Vagina (tissue), 2 donors: ENCODE measurements around the gene LRRC47. TPM values are rescaled to one million over a fixed set of nuclear protein-coding genes. Genes with fewer than 3 reads are reported as not detected.

Experiments used
- DNase-seq, 2 donors: peaks; one replicate each; pipeline ENCODE4 v3.0.0-alpha.2; 2017; ENCODE audit errors: extremely low spot score in 2 of 2
- H3K27ac ChIP-seq: fragments of 200-600 bp; sonication (generic); one replicate; pipeline ENCODE4 v1.5.1; 2019
- H3K27me3 ChIP-seq: fragments of 200-600 bp; sonication (generic); one replicate; pipeline ENCODE4 v1.5.1; 2019
- H3K36me3 ChIP-seq, 2 donors: fragments of 200-600 bp; sonication (generic); one replicate each; pipeline ENCODE4 v1.5.1; 2017 to 2019
- H3K4me1 ChIP-seq: fragments of 200-600 bp; sonication (generic); one replicate; pipeline ENCODE4 v1.5.1; 2019
- H3K4me3 ChIP-seq, 2 donors: fragments of 200-600 bp; sonication (generic); 1 replicate in 1 of 2; 2 replicates in 1 of 2; pipeline ENCODE4 v1.5.1; 2016 to 2019
- H3K9me3 ChIP-seq: fragments of 200-600 bp; sonication (generic); one replicate; pipeline ENCODE4 v1.5.1; 2019
- POLR2A ChIP-seq, 2 donors: fragments of 450-650 bp; IDR thresholded peaks; one replicate each; pipeline ENCODE4 v1.6.1; 2017; ENCODE audit warnings: antibody characterized with exemption in 2 of 2, mild to moderate bottlenecking in 2 of 2, moderate library complexity in 2 of 2
- POLR2AphosphoS5 ChIP-seq, 2 donors: sonication (generic); formaldehyde crosslinking; IDR thresholded peaks; one replicate each; pipeline ENCODE4 v1.9.0; 2017; ENCODE audit warnings: antibody characterized with exemption in 2 of 2, mild to moderate bottlenecking in 2 of 2, low read depth in 1 of 2; ENCODE audit not compliant: insufficient read depth in 1 of 2
- intact Hi-C: fragments of 100-400 bp; cut with DNase I; formaldehyde crosslinking; loops from one replicate; pipeline ENCODE4 v1.15.1; 2023
- total RNA-seq: library from RNA; depleted of rRNA; stranded (reverse); fragments of >200 nt; gene quantifications from one replicate; pipeline ENCODE4 v1.2.3, GENCODE V29; 2016
- TF ChIP-seq, protein P1 (sequence below), 3 experiments: fragments of 450-650 bp in 2 of 3; fragments of 200-600 bp in 1 of 3; sonication (generic) in 1 of 3; IDR thresholded peaks; one replicate each; pipeline ENCODE4 v1.5.1; 2017 to 2019; ENCODE audit warnings: antibody characterized with exemption in 3 of 3, mild to moderate bottlenecking in 2 of 3, moderate library complexity in 2 of 3

LRRC47 gene
- total RNA-seq, 1 donor from 2014 or later = 32.4 TPM

- H3K27ac ChIP-seq = no peak overlapping the region
- H3K27me3 ChIP-seq = no peaks in the 10 kb centered on the region
- TF ChIP-seq POLR2A (IDR thresholded peaks at IDR 0.05) (no peak), POLR2AphosphoS5 (IDR thresholded peaks at IDR 0.05; ENCODE audit: insufficient read depth in 1 of 2, low read depth in 1 of 2) (no peak)
- TF ChIP-seq, protein P1, sequence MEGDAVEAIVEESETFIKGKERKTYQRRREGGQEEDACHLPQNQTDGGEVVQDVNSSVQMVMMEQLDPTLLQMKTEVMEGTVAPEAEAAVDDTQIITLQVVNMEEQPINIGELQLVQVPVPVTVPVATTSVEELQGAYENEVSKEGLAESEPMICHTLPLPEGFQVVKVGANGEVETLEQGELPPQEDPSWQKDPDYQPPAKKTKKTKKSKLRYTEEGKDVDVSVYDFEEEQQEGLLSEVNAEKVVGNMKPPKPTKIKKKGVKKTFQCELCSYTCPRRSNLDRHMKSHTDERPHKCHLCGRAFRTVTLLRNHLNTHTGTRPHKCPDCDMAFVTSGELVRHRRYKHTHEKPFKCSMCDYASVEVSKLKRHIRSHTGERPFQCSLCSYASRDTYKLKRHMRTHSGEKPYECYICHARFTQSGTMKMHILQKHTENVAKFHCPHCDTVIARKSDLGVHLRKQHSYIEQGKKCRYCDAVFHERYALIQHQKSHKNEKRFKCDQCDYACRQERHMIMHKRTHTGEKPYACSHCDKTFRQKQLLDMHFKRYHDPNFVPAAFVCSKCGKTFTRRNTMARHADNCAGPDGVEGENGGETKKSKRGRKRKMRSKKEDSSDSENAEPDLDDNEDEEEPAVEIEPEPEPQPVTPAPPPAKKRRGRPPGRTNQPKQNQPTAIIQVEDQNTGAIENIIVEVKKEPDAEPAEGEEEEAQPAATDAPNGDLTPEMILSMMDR (IDR thresholded peaks at IDR 0.05) = no peak
- intact Hi-C loops = no loop called here
- H3K4me3 ChIP-seq = no peak overlapping the region
- H3K36me3 ChIP-seq = no peaks in the 10 kb centered on the region
- peaks cover 28% of the 10 kb centered on the region for H3K4me1 ChIP-seq
- H3K9me3 ChIP-seq = no peaks in the 10 kb centered on the region
- DNase-seq = no peak
Measured at GRCh38 chr1:3768811-3769390, 27.4 kb downstream of the LRRC47 start.

GRCh38 chr1:3767328-3767925 is 28.9 kb downstream of the LRRC47 start:
- TF ChIP-seq POLR2AphosphoS5 (IDR thresholded peaks at IDR 0.05; ENCODE audit: insufficient read depth in 1 of 2, low read depth in 1 of 2) (no peak), POLR2A (IDR thresholded peaks at IDR 0.05) (no peak)
- TF ChIP-seq, protein P1 (IDR thresholded peaks at IDR 0.05) = no peak
- intact Hi-C loops = no loop called here
- Histone ChIP-seq H3K27ac (no peak overlapping the region), H3K27me3 (no peaks in the 10 kb centered on the region), H3K36me3 (no peaks in the 10 kb centered on the region), H3K4me1 (peaks cover 14% of the 10 kb centered on the region), H3K4me3 (no peak overlapping the region), H3K9me3 (no peaks in the 10 kb centered on the region)
- DNase-seq = no peak

- intact Hi-C loops = no loop called here
- no peak for DNase-seq
- H3K36me3 ChIP-seq = no peaks in the 10 kb centered on the region
- no peaks in the 10 kb centered on the region for H3K4me1 ChIP-seq
- TF ChIP-seq POLR2AphosphoS5 (IDR thresholded peaks at IDR 0.05; ENCODE audit: insufficient read depth in 1 of 2, low read depth in 1 of 2) (no peak), POLR2A (IDR thresholded peaks at IDR 0.05) (no peak)
- TF ChIP-seq, protein P1 (IDR thresholded peaks at IDR 0.05) = no peak
- no peak overlapping the region for H3K27ac ChIP-seq
- no peaks in the 10 kb centered on the region for H3K9me3 ChIP-seq
- H3K27me3 ChIP-seq = no peaks in the 10 kb centered on the region
- H3K4me3 ChIP-seq = no peak overlapping the region
Measured at GRCh38 chr1:3763351-3764125, 32.8 kb downstream of the LRRC47 start.

DNA sequence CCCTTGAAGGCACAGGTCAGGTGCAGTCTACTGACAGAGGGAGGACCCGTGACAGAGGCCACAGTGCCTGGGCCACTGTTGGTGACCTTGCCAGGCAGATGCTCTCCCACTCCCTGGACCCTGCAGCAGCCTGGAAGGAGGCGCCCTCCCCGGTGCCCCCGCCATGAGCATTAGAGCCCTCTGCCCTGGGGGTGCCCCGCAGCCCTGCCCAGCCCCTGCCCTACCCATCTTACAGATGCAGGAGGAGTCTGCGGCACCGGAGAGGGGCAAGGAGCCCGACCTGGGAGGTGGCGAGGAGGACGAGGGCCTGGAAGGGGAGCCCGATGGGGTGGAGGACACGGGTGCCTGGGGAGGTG is 33.4 kb downstream of the LRRC47 start:
- Histone ChIP-seq H3K36me3 (no peaks in the 10 kb centered on the region), H3K9me3 (no peaks in the 10 kb centered on the region), H3K4me1 (no peaks in the 10 kb centered on the region), H3K27ac (no peak overlapping the region), H3K27me3 (no peaks in the 10 kb centered on the region), H3K4me3 (no peak overlapping the region)
- no peak for TF ChIP-seq POLR2AphosphoS5 (IDR thresholded peaks at IDR 0.05; ENCODE audit: insufficient read depth in 1 of 2, low read depth in 1 of 2)
- no peak for TF ChIP-seq POLR2A (IDR thresholded peaks at IDR 0.05)
- TF ChIP-seq, protein P1 (IDR thresholded peaks at IDR 0.05) = no peak
- no peak for DNase-seq
- intact Hi-C loops = no loop called here
